H1 (cell line): ENCODE data around the gene URAD. TPM values are rescaled to one million over a fixed set of nuclear protein-coding genes. Genes with fewer than 3 reads are reported as not detected.
A peak's percentile ranks its signal among the peaks of the same experiment; 100 is the strongest.

Experiments
- CTCF ChIA-PET: fragments of 300-600 bp; sonication (Branson Sonifier 250); formaldehyde crosslinking; loops from one replicate; lab custom pipeline; 2021; ENCODE audit not compliant: partially characterized antibody; lab: Charles Lee
- POLR2A ChIA-PET: fragments of 300-600 bp; sonication (Branson Sonifier 250); formaldehyde crosslinking; loops from one replicate; lab custom pipeline; 2021; ENCODE audit warnings: inconsistent platforms; ENCODE audit not compliant: partially characterized antibody; lab: Charles Lee
- DNase-seq, 2 experiments: peaks; one replicate each; pipeline versions ENCODE4 v3.0.0 to v3.0.0-alpha.2; 2010 to 2022; ENCODE audit warnings: low spot score in 2 of 2, low read depth in 1 of 2, mixed read lengths in 1 of 2
- FAIRE-seq: peaks from 2 replicates; lab custom pipeline; 2011; peaks lifted over from hg19 to GRCh38; lab: Jason Lieb, UNC
- H2AFZ ChIP-seq: 2 replicates; pipeline ENCODE4 v1.8.1; 2012; ENCODE audit warnings: low read length, inconsistent platforms
- H2AK5ac ChIP-seq: 2 replicates; pipeline ENCODE4 v1.6.1; 2013; ENCODE audit warnings: low read depth, low read length
- H2BK120ac ChIP-seq: replicated peaks from 2 replicates; pipeline ENCODE3; 2013; ENCODE audit warnings: low read depth, low read length, inconsistent platforms
- H2BK12ac ChIP-seq: 2 replicates; pipeline ENCODE4 v1.6.1; 2013; ENCODE audit warnings: low read depth, low read length
- H2BK15ac ChIP-seq: 2 replicates; pipeline ENCODE4 v1.6.1; 2013; ENCODE audit warnings: low read length
- H2BK20ac ChIP-seq: 2 replicates; pipeline ENCODE4 v1.6.1; 2013; ENCODE audit warnings: low read length
- H2BK5ac ChIP-seq: 2 replicates; pipeline ENCODE4 v1.6.1; 2013; ENCODE audit warnings: low read depth, low read length
- H3K14ac ChIP-seq: 2 replicates; pipeline ENCODE4 v1.6.1; 2013; ENCODE audit warnings: inconsistent platforms; ENCODE audit not compliant: insufficient read length
- H3K18ac ChIP-seq: 2 replicates; pipeline ENCODE4 v1.6.1; 2013; ENCODE audit warnings: low read length; ENCODE audit errors: extremely low read depth
- H3K23ac ChIP-seq: 2 replicates; pipeline ENCODE4 v1.6.1; 2013; ENCODE audit warnings: inconsistent platforms; ENCODE audit not compliant: insufficient read length
- H3K23me2 ChIP-seq: 2 replicates; pipeline ENCODE4 v1.6.1; 2013; ENCODE audit warnings: low read depth, low read length
- H3K27ac ChIP-seq: 2 replicates; pipeline ENCODE4 v1.6.1; 2011; ENCODE audit warnings: low read depth, low read length, inconsistent platforms
- H3K27me3 ChIP-seq, 4 experiments: replicated peaks in 1 of 4; 1 replicate in 1 of 4; 2 replicates in 3 of 4; pipeline versions ENCODE4 v1.6.1 to v1.8.1; 2011 to 2013; ENCODE audit warnings: low read length in 3 of 4, mild to moderate bottlenecking in 3 of 4, inconsistent platforms in 2 of 4, mixed read lengths in 2 of 4, moderate library complexity in 1 of 4; ENCODE audit not compliant: control insufficient read depth in 3 of 4, insufficient read depth in 3 of 4; ENCODE audit errors: extremely low read depth in 1 of 4
- H3K36me3 ChIP-seq, 4 experiments: 2 replicates each; pipeline versions ENCODE4 v1.6.1 to v1.8.1; 2011 to 2013; ENCODE audit warnings: mild to moderate bottlenecking in 4 of 4, low read length in 3 of 4, moderate library complexity in 2 of 4, control low read depth in 1 of 4, inconsistent platforms in 1 of 4; ENCODE audit not compliant: insufficient read depth in 4 of 4, control insufficient read depth in 2 of 4
- H3K4ac ChIP-seq: replicated peaks from 2 replicates; pipeline ENCODE3; 2013; ENCODE audit warnings: low read length, low read depth, mixed read lengths, inconsistent platforms; ENCODE audit not compliant: insufficient read length
- H3K4me1 ChIP-seq, 4 experiments: replicated peaks in 1 of 4; 1 replicate in 1 of 4; 2 replicates in 3 of 4; pipeline versions ENCODE4 v1.6.1 to v1.8.1; 2011 to 2013; ENCODE audit warnings: low read length in 3 of 4, inconsistent platforms in 2 of 4, mixed read lengths in 1 of 4; ENCODE audit not compliant: insufficient read depth in 4 of 4, control insufficient read depth in 3 of 4
- H3K4me2 ChIP-seq, 2 experiments: 2 replicates each; pipeline versions ENCODE4 v1.6.1 to v1.8.1; 2011 to 2013; ENCODE audit warnings: low read depth in 2 of 2, low read length in 2 of 2, control low read depth in 1 of 2, inconsistent platforms in 1 of 2, mild to moderate bottlenecking in 1 of 2; ENCODE audit not compliant: insufficient read depth in 1 of 2
- H3K4me3 ChIP-seq, 4 experiments: fragments of 200-600, 300-600 bp in 1 of 4; sonication (generic), shearing (Covaris generic), sonication (Bioruptor Twin) in 1 of 4; 2 replicates each; pipeline versions ENCODE4 v1.5.1 to v1.8.1; 2011 to 2016; ENCODE audit warnings: low read length in 4 of 4, low read depth in 3 of 4, control low read depth in 2 of 4, inconsistent platforms in 2 of 4, mild to moderate bottlenecking in 2 of 4, mixed read lengths in 1 of 4, moderate library complexity in 1 of 4; ENCODE audit not compliant: insufficient read depth in 2 of 4; ENCODE audit errors: extremely low read depth in 1 of 4
- H3K56ac ChIP-seq: replicated peaks from 2 replicates; pipeline ENCODE3; 2013; ENCODE audit warnings: low read depth, mild to moderate bottlenecking, mixed read lengths, low read length, inconsistent platforms; ENCODE audit not compliant: insufficient read length
- H3K79me1 ChIP-seq: 2 replicates; pipeline ENCODE4 v1.6.1; 2013; ENCODE audit warnings: low read depth, low read length, control low read depth
- H3K79me2 ChIP-seq, 2 experiments: 2 replicates each; pipeline versions ENCODE4 v1.6.1 to v1.8.1; 2012 to 2013; ENCODE audit warnings: low read length in 2 of 2, mild to moderate bottlenecking in 2 of 2, inconsistent platforms in 1 of 2; ENCODE audit not compliant: insufficient read depth in 2 of 2, control insufficient read depth in 1 of 2
- H3K9ac ChIP-seq, 4 experiments: replicated peaks in 1 of 4; 1 replicate in 1 of 4; 2 replicates in 3 of 4; pipeline versions ENCODE4 v1.6.1 to v1.8.1; 2011 to 2013; ENCODE audit warnings: low read depth in 3 of 4, low read length in 3 of 4, control low read depth in 2 of 4, mild to moderate bottlenecking in 2 of 4, moderate library complexity in 2 of 4, inconsistent platforms in 1 of 4; ENCODE audit errors: extremely low read depth in 1 of 4
- H3K9me3 ChIP-seq, 2 experiments: 2 replicates each; pipeline versions ENCODE4 v1.6.1 to v1.8.1; 2012 to 2013; ENCODE audit warnings: mild to moderate bottlenecking in 2 of 2, moderate library complexity in 2 of 2, control low read depth in 1 of 2, inconsistent platforms in 1 of 2, low read depth in 1 of 2, low read length in 1 of 2, mixed read lengths in 1 of 2; ENCODE audit not compliant: insufficient read depth in 2 of 2
- H4K20me1 ChIP-seq, 2 experiments: replicated peaks in 1 of 2; 2 replicates each; pipeline versions ENCODE3 to v1.8.1; 2011 to 2013; ENCODE audit warnings: inconsistent platforms in 2 of 2, low read length in 2 of 2, mild to moderate bottlenecking in 1 of 2; ENCODE audit not compliant: insufficient read depth in 2 of 2, control insufficient read depth in 1 of 2
- H4K5ac ChIP-seq: 2 replicates; pipeline ENCODE4 v1.6.1; 2013; ENCODE audit warnings: low read length, low read depth, mixed read lengths, inconsistent platforms; ENCODE audit not compliant: insufficient read length
- H4K8ac ChIP-seq: 2 replicates; pipeline ENCODE4 v1.8.0; 2013; ENCODE audit warnings: mild to moderate bottlenecking, moderate library complexity, low read length, inconsistent platforms; ENCODE audit not compliant: insufficient read depth; ENCODE audit errors: extremely low read depth
- H4K91ac ChIP-seq: replicated peaks from 2 replicates; pipeline ENCODE3; 2013; ENCODE audit warnings: low read length, mixed read lengths, inconsistent platforms; ENCODE audit not compliant: insufficient read length
- ATF2 ChIP-seq: IDR thresholded peaks from 2 replicates; pipeline ENCODE4 v1.6.1; 2012; ENCODE audit warnings: low read length, inconsistent platforms
- EZH2 ChIP-seq: fragments of 200-600 bp; sonication (generic); IDR thresholded peaks from 2 replicates; pipeline ENCODE4 v1.7.1; 2012; ENCODE audit warnings: low read depth, mild to moderate bottlenecking, moderate library complexity, low read length, inconsistent platforms; ENCODE audit not compliant: severe bottlenecking
- RNF2 ChIP-seq: fragments of 200-900, 300-1000 bp; sonication (generic); IDR thresholded peaks from 2 replicates; pipeline ENCODE4 v1.7.1; 2016; ENCODE audit warnings: borderline replicate concordance, low read depth, mild to moderate bottlenecking, antibody characterized with exemption, low read length; ENCODE audit not compliant: poor library complexity, severe bottlenecking; ENCODE audit errors: missing control alignments
- SUZ12 ChIP-seq: fragments of 200-600 bp; sonication (generic); IDR thresholded peaks from 2 replicates; pipeline ENCODE4 v1.6.1; 2012; ENCODE audit warnings: mild to moderate bottlenecking, inconsistent platforms, low read length, moderate library complexity, mixed read lengths
- WGBS, 2 experiments: shearing (Covaris generic) in 1 of 2; methylation state at CpG; one replicate each; pipeline versions ENCODE4 v1.1.6 to v1.1.7; 2013 to 2015; ENCODE audit warnings: low lambda C conversion rate in 2 of 2, mixed read lengths in 2 of 2, inconsistent platforms in 1 of 2, low coverage in 1 of 2, missing lambda C conversion rate in 1 of 2; ENCODE audit not compliant: insufficient replicate concordance in 2 of 2, insufficient coverage in 1 of 2, insufficient read length in 1 of 2; ENCODE audit errors: extremely low coverage in 1 of 2, missing lambda C conversion rate in 1 of 2; 5-methylcytosine and 5-hydroxymethylcytosine counted together
- polyA plus RNA-seq, 7 experiments: library from polyadenylated mRNA; depleted of rRNA in 3 of 7; stranded (reverse) in 5 of 7; unstranded in 2 of 7; fragments of >200 nt in 5 of 7; fragments of 200-250 nt in 2 of 7; gene quantifications; 1 replicate in 5 of 7; 2 replicates in 1 of 7; 4 replicates in 1 of 7; pipeline versions ENCODE4 v1.2.1 to v1.2.3, GENCODE V29; 2011 to 2013; ENCODE audit warnings: missing spikeins in 2 of 7, mixed read lengths in 2 of 7
- total RNA-seq: library from RNA; stranded (reverse); fragmentation: NEBNext Ultra II Directional; extraction: Animal tissue kit (Norgen Biotek cat#: 25700); gene quantifications from 2 replicates; pipeline ENCODE4 v1.2.1, GENCODE V29; 2021

URAD gene
- total and polyA plus RNA-seq, 2 of the 8 experiments (the other 6 are each of a cell fraction or from before 2014, with no cell fraction given), result not detected

- CTCF ChIA-PET, result interaction anchor here (0.7 to 20.5 kb wide), 8 partner anchors 5 to 177 kb away, joined by 3 to 283 read pairs (median 6); partner anchors contain the start of genes CDX2 and URAD
- DNase-seq, result no peak
Measured at GRCh38 chr13:27973291-27973690, 15.2 kb downstream of the URAD start.

More at GRCh38 chr13:27973291-27973690, 15.2 kb downstream of the URAD start:
- no peak overlapping the region for H3K4me2 ChIP-seq
- FAIRE-seq, result no peak
- no peaks in the 10 kb centered on the region for H3K79me1 ChIP-seq
- TF ChIP-seq SUZ12 (peak; percentile 39), RNF2 (peak; percentile 3), EZH2 (peak; percentile 48), ATF2 (no peak)
- no peak overlapping the region for H4K8ac ChIP-seq
- no peak overlapping the region for H3K27ac ChIP-seq
- peaks cover 7% of the 10 kb centered on the region; the same call in 1 of the 2 replicates for H3K23me2 ChIP-seq
- H3K36me3 ChIP-seq, result peaks cover 0 to 14% (median 0%) of the 10 kb centered on the region in 4 experiments; a peak in 1 of 8 replicates
- H3K27me3 ChIP-seq, result peaks cover 94 to 100% (median 99%) of the 10 kb centered on the region in 4 experiments
- no peak overlapping the region for H4K5ac ChIP-seq
- no peaks in the 10 kb centered on the region for H3K79me2 ChIP-seq
- H3K4me3 ChIP-seq, result no peak overlapping the region
- no peak overlapping the region for H2AK5ac ChIP-seq
- no peak overlapping the region for H3K9ac ChIP-seq
- no peak overlapping the region for H2BK15ac ChIP-seq
- H3K9me3 ChIP-seq, result no peaks in the 10 kb centered on the region
- no peak overlapping the region for H2BK5ac ChIP-seq
- no peak overlapping the region for H3K18ac ChIP-seq
- POLR2A ChIA-PET, result interaction anchor here (0.6 to 1.6 kb wide), 2 partner anchors 19 to 1108 kb away, joined by 3 to 4 read pairs; no protein-coding TSS in a partner anchor
- 38% methylated on average over 5 of the region's 5 CpGs; no CpG with 5 or more reads in 1 of the 2 experiments for WGBS, 2 experiments
- H4K91ac ChIP-seq, result no peak overlapping the region
- H2AFZ ChIP-seq, result no peak overlapping the region
- H2BK120ac ChIP-seq, result no peak overlapping the region
- H3K14ac ChIP-seq, result no peak overlapping the region
- no peak overlapping the region for H3K56ac ChIP-seq
- no peak overlapping the region for H2BK20ac ChIP-seq
- peaks cover 15 to 37% of the 10 kb centered on the region in 2 experiments for H4K20me1 ChIP-seq
- H3K23ac ChIP-seq, result no peak overlapping the region
- no peak overlapping the region for H3K4ac ChIP-seq
- peaks cover 5 to 44% (median 26%) of the 10 kb centered on the region in 4 experiments for H3K4me1 ChIP-seq
- no peak overlapping the region for H2BK12ac ChIP-seq
